ENCODE measurements around the gene RPS16. TPM values are rescaled to one million over a fixed set of nuclear protein-coding genes. Genes with fewer than 3 reads are reported as not detected.
A peak's percentile ranks its signal among the peaks of the same experiment; 100 is the strongest.

The RPS16 gene
- total and polyA plus RNA-seq, 2 of the 13 experiments (the other 11 are each of a cell fraction or from before 2014, with no cell fraction given): 488 to 2,583 TPM

DNA sequence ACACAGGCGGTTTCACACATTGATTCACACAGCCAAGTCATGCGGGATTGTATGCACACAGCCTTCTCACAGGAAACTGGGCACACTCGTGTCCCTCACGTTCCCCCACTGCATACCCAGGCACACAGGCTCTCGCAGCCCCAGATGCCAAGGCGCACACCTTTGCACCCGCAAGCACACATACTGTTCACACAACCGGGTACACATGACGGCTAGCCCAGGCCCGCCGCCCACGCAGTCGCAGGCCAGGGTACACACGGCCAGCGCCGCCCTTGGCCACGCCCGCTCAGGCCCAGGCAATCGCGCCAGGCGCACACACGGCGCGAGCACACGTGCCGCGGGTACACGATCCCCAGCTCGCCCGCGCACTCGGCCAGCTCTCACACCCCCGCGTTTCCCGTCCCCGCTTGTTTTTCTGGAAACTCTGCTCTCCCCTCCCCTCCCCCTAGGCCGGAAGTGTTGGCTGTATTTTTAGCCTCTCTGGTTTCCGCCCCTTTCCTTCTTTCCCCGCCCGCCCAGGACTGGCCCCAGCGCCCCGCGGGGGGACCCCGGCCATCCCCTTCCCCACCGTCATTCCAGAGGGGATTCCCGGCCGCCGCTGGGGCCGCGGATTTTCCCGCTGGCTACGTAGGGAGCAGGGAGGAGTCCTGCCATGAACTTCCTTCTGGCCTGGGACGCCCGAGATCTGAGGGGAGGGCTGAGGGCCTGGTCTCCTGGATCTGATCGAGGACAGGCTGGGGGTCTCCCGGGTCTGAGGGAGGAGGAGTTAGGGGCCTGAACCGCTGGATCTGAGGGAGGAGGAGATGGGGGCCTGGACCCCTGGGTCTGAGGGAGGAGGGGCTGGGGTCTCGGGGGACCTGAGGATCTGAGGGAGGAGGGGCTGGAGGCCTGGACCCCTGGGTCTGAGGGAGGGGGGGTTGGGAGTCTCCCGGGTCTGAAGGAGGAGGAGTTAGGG, 33.1 kb downstream of the RPS16 start (continued):
- TF ChIP-seq ZNF790 (CRISPR knock-in tag; IDR thresholded peaks at IDR 0.05; ENCODE audit: borderline replicate concordance) (no peak), TBX3 (IDR thresholded peaks at IDR 0.05; ENCODE audit: borderline replicate concordance) (peak; percentile 7; the same call in 1 of the 2 replicates), TCF7 (IDR thresholded peaks at IDR 0.05; ENCODE audit: low read depth) (no peak), SSRP1 (CRISPR knock-in tag; IDR thresholded peaks at IDR 0.05) (no peak), BHLHE40 (IDR thresholded peaks at IDR 0.05; ENCODE audit: low read length) (0 out of 2 replicates have a peak, but pooled peaks have one; percentile 19), ZNF839 (CRISPR knock-in tag; IDR thresholded peaks at IDR 0.05; ENCODE audit: borderline replicate concordance) (no peak), PPARG (CRISPR knock-in tag; conservative IDR thresholded peaks at IDR 0.05) (no peak), FIP1L1 (IDR thresholded peaks at IDR 0.05; ENCODE audit: borderline replicate concordance, insufficient read depth, low read depth, low read length) (no peak), HOXA3 (CRISPR knock-in tag; IDR thresholded peaks at IDR 0.05) (peak; percentile 73), HNRNPK (IDR thresholded peaks at IDR 0.05; ENCODE audit: low read depth, low read length, poor library complexity, severe bottlenecking) (peak; percentile 80), ZNF780A (CRISPR knock-in tag; IDR thresholded peaks at IDR 0.05) (no peak), ZBTB38 (CRISPR knock-in tag; IDR thresholded peaks at IDR 0.05) (peak; percentile 99), FOXA1 (IDR thresholded peaks at IDR 0.05) (no peak), FOXA1 (CRISPR knock-in tag; IDR thresholded peaks at IDR 0.05) (peak; percentile 67), ZNF550 (CRISPR knock-in tag; IDR thresholded peaks at IDR 0.05; ENCODE audit: borderline replicate concordance) (no peak), XRCC5 (optimal IDR thresholded peaks at IDR 0.05; ENCODE audit: low read length) (peak; percentile 5), ZMYM2 (CRISPR knock-in tag; IDR thresholded peaks at IDR 0.05) (no peak), NR1H2 (CRISPR knock-in tag; IDR thresholded peaks at IDR 0.05; ENCODE audit: borderline replicate concordance, low read depth) (0 out of 2 replicates have a peak, but pooled peaks have one; percentile 7), ZNF160 (CRISPR knock-in tag; IDR thresholded peaks at IDR 0.05) (0 out of 2 replicates have a peak, but pooled peaks have one; percentile 7), ZSCAN22 (CRISPR knock-in tag; IDR thresholded peaks at IDR 0.05) (0 out of 2 replicates have a peak, but pooled peaks have one; percentile 40), ZNF605 (CRISPR knock-in tag; IDR thresholded peaks at IDR 0.05) (no peak)
- TF ChIP-seq, protein P1, sequence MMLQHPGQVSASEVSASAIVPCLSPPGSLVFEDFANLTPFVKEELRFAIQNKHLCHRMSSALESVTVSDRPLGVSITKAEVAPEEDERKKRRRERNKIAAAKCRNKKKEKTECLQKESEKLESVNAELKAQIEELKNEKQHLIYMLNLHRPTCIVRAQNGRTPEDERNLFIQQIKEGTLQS (CRISPR knock-in tag; IDR thresholded peaks at IDR 0.05): 0 out of 2 replicates have a peak, but pooled peaks have one; percentile 23
- TF ChIP-seq, protein P2, sequence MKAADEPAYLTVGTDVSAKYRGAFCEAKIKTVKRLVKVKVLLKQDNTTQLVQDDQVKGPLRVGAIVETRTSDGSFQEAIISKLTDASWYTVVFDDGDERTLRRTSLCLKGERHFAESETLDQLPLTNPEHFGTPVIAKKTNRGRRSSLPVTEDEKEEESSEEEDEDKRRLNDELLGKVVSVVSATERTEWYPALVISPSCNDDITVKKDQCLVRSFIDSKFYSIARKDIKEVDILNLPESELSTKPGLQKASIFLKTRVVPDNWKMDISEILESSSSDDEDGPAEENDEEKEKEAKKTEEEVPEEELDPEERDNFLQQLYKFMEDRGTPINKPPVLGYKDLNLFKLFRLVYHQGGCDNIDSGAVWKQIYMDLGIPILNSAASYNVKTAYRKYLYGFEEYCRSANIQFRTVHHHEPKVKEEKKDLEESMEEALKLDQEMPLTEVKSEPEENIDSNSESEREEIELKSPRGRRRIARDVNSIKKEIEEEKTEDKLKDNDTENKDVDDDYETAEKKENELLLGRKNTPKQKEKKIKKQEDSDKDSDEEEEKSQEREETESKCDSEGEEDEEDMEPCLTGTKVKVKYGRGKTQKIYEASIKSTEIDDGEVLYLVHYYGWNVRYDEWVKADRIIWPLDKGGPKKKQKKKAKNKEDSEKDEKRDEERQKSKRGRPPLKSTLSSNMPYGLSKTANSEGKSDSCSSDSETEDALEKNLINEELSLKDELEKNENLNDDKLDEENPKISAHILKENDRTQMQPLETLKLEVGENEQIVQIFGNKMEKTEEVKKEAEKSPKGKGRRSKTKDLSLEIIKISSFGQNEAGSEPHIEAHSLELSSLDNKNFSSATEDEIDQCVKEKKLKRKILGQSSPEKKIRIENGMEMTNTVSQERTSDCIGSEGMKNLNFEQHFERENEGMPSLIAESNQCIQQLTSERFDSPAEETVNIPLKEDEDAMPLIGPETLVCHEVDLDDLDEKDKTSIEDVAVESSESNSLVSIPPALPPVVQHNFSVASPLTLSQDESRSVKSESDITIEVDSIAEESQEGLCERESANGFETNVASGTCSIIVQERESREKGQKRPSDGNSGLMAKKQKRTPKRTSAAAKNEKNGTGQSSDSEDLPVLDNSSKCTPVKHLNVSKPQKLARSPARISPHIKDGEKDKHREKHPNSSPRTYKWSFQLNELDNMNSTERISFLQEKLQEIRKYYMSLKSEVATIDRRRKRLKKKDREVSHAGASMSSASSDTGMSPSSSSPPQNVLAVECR (CRISPR knock-in tag; IDR thresholded peaks at IDR 0.05; ENCODE audit: borderline replicate concordance): no peak
- TF ChIP-seq, protein P3, sequence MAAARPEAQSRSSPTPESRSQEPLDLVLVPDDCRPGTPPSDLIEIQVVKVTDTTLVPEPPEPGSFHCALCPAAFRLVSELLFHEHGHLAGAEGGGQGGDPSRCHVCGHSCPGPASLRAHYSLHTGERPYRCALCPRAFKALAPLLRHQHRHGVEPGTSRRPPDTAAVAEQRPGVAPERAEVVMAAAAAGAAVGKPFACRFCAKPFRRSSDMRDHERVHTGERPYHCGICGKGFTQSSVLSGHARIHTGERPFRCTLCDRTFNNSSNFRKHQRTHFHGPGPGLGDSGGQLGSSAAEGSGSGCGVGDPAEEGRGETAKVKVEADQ (CRISPR knock-in tag; IDR thresholded peaks at IDR 0.05; ENCODE audit: borderline replicate concordance): 0 out of 2 replicates have a peak, but pooled peaks have one; percentile 19

Data from HepG2 (cell line).